HG03039 (cell line): ENCODE data around the gene MIX23.

Experiments used
- ATAC-seq: cut with Tn5 transposase; IDR thresholded peaks from one replicate; pipeline ENCODE4 v1.9.1; 2021; ENCODE audit warnings: mild to moderate bottlenecking, moderate library complexity; ENCODE audit not compliant: unreplicated experiment

The MIX23 gene

GRCh38 chr3:122353215-122353614 lies 29.8 kb downstream of the MIX23 start:
- no peak for ATAC-seq

- no peak for ATAC-seq
Measured at GRCh38 chr3:122351612-122352011, 31.4 kb downstream of the MIX23 start.

- no peak for ATAC-seq
Measured at GRCh38 chr3:122350814-122351418, 32.1 kb downstream of the MIX23 start.

GRCh38 chr3:122349171-122349570 lies 33.9 kb downstream of the MIX23 start:
- no peak for ATAC-seq

GRCh38 chr3:122343654-122344053 lies 39.4 kb downstream of the MIX23 start:
- ATAC-seq: no peak

- ATAC-seq: no peak
Measured at GRCh38 chr3:122342803-122343202, 40.2 kb downstream of the MIX23 start.

GRCh38 chr3:122332551-122332950 lies 50.5 kb downstream of the MIX23 start:
- ATAC-seq: no peak

GRCh38 chr3:122331886-122332285 lies 51.1 kb downstream of the MIX23 start:
- no peak for ATAC-seq

GRCh38 chr3:122325769-122326168 lies 57.3 kb downstream of the MIX23 start:
- ATAC-seq: no peak

GRCh38 chr3:122324871-122325323 lies 58.1 kb downstream of the MIX23 start, which contains the start of gene CSTA:
Gene CSTA, plus strand, starts transcription at chr3:122325248. Its CDS starts 45 bp downstream, at chr3:122325293.
- ATAC-seq: no peak

GRCh38 chr3:122322095-122323075 lies 60.6 kb downstream of the MIX23 start:
- ATAC-seq: peak; percentile 80

GRCh38 chr3:122318620-122319019 lies 64.4 kb downstream of the MIX23 start:
- ATAC-seq: no peak

GRCh38 chr3:122316368-122316767 lies 66.7 kb downstream of the MIX23 start:
- ATAC-seq: no peak

- no peak for ATAC-seq
Measured at GRCh38 chr3:122315619-122316018, 67.4 kb downstream of the MIX23 start.

- ATAC-seq: no peak
Measured at GRCh38 chr3:122314228-122314876, 68.7 kb downstream of the MIX23 start.

GRCh38 chr3:122313281-122313680 lies 69.8 kb downstream of the MIX23 start:
- ATAC-seq: no peak

- ATAC-seq: no peak
Measured at GRCh38 chr3:122312826-122313225, 70.2 kb downstream of the MIX23 start.

- no peak for ATAC-seq
Measured at GRCh38 chr3:122310361-122310760, 72.7 kb downstream of the MIX23 start.
